Left renal pelvis (tissue), 4 donors: ENCODE measurements around the gene BDKRB2. TPM values are rescaled to one million over a fixed set of nuclear protein-coding genes. Genes with fewer than 3 reads are reported as not detected.

Experiments
- DNase-seq, 4 donors: peaks; one replicate each; pipeline ENCODE4 v3.0.0-alpha.2; 2013; ENCODE audit warnings: low read depth in 4 of 4, low spot score in 3 of 4
- polyA plus RNA-seq, 4 donors: library from polyadenylated mRNA; unstranded; fragments of 120-200 nt; gene quantifications; one replicate each; pipeline ENCODE4 v1.2.1, GENCODE V29; 2013; ENCODE audit not compliant: insufficient read length in 4 of 4

The BDKRB2 gene
- polyA plus RNA-seq, 4 donors, result 3.3 to 4.2 (median 3.4) TPM

GRCh38 chr14:96249029-96249428 lies 44.4 kb downstream of the BDKRB2 start:
- DNase-seq, result no peak

GRCh38 chr14:96250485-96250884 lies 45.8 kb downstream of the BDKRB2 start:
- no peak for DNase-seq

- no peak for DNase-seq
These were observed 47.1 kb downstream of the BDKRB2 start for GRCh38 chr14:96251656-96252155.

DNA sequence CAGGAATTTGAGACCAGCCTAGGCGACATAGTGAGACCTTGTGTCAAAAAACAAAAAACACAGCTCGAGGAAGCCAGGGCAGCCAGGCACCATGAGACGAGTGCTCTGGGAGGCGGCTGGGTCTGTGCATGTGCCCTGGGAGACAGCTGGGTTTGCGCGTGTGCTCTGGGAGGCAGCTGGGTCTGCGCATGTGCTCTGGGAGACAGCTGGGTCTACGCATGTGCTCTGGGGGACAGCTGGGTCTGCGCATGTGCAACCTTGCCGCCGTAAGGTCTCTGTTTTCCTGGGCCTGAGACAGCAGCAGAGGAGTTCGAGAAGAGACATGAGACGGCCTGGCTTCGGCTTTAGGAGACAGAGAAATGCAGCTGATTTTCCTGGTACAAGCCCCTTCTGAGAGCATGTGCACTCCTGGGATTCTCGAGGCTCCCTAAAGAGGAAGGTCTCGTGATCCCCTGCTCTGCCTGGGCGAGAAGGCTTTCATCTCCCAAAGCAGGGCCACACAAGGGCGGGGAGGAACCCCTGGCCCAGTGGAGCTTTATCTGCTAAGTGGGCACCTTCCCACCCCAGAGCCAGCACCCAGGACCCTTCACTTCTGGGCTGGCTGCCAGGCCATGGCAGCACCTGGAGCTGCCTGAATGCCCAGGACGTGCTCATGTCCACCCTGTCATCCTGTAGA lies 47.8 kb downstream of the BDKRB2 start:
- DNase-seq, result no peak

- DNase-seq, result no peak
These were observed 48.4 kb downstream of the BDKRB2 start for GRCh38 chr14:96252999-96253539.

DNA sequence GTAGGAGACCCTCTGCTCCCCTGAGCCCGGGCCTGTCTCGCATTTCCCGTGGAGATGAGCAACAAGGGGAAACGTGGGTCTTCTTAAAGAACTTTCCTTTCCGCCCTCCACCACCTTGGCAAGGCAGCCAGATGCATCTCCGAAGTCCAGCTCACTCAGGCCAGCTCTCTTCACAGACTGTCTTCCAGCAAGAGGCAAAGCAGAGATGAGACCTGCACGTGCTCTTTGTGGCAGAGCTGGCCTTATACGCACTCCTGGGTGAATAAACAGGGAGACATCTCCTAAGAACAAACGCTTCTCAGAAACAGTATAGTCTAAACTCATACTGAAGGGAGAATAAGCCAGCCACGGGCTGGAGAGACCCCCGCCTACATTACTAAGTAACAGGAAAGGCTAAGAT lies 50.0 kb downstream of the BDKRB2 start:
- no peak for DNase-seq

GRCh38 chr14:96255501-96256366 lies 51.1 kb downstream of the BDKRB2 start, which contains the start of gene BDKRB1:
TSS of gene BDKRB1 (plus strand) at chr14:96256210. CDS start at chr14:96263683, 7,473 bp downstream.
- no peak for DNase-seq

GRCh38 chr14:96256407-96256806 lies 51.8 kb downstream of the BDKRB2 start:
- no peak for DNase-seq

GRCh38 chr14:96257056-96257455 lies 52.4 kb downstream of the BDKRB2 start:
- DNase-seq, result no peak

GRCh38 chr14:96257900-96258299 lies 53.3 kb downstream of the BDKRB2 start:
- DNase-seq, result no peak

DNA sequence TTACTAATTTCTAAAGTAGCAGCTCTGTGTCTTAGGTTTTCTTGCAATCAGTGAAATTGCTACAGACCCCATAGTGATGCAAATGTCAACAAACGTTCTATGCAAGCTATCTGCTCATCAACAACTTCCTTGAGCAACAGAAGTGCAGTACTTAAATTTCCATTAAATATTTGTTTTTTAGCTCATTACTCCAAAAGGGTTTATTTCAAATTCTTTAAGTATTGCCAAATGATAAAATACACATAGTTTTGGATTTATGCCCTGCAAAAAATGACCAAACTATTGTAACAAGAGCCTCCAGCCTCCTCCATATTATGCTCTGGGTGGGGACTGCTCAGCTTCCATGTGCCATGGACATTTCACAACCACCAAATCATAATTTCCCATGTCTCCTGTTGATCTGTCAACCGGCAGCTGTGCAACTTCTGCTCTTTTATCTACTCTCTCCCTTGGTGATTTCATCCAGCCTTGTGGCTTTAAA lies 55.7 kb downstream of the BDKRB2 start:
- no peak for DNase-seq

- no peak for DNase-seq
These were observed 56.4 kb downstream of the BDKRB2 start for GRCh38 chr14:96261053-96261452.

GRCh38 chr14:96261772-96262655 lies 57.4 kb downstream of the BDKRB2 start:
- no peak for DNase-seq

GRCh38 chr14:96263347-96264199 lies 58.9 kb downstream of the BDKRB2 start:
- DNase-seq, result no peak

- no peak for DNase-seq
These were observed 59.5 kb downstream of the BDKRB2 start for GRCh38 chr14:96264200-96264553.

- DNase-seq, result no peak
These were observed 60.2 kb downstream of the BDKRB2 start for GRCh38 chr14:96264853-96265252.

- no peak for DNase-seq
These were observed 60.9 kb downstream of the BDKRB2 start for GRCh38 chr14:96265383-96266095.

- DNase-seq, result no peak
These were observed 62.7 kb downstream of the BDKRB2 start for GRCh38 chr14:96267336-96267735.

DNA sequence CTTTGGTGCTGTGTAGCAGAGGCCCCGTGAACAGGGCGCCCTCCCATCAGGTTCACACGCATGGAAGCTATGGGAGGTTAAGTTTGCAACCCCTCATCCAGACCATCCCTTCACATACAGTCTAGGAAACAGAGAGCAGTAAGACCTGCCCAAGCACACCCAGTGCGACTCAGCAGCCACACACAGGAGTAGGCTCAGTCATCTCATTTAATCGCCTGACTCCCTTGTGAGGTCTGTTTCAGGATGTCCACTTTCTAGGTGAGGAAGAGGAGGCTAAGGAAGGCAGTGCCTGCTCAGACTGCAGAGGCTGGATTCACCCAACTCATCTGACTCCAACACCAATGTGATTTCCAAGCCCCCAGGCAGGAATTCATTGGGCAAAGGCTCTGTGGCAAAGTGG lies 63.3 kb downstream of the BDKRB2 start:
- DNase-seq, result no peak
